NT2/D1 (cell line): ENCODE data around the gene INF2.

Experiments
- DNase-seq: peaks from one replicate; pipeline ENCODE4 v3.0.0-alpha.2; 2011; ENCODE audit warnings: low read depth, low spot score
- H3K27me3 ChIP-seq: 2 replicates; pipeline ENCODE4 v1.6.0; 2011; ENCODE audit warnings: mild to moderate bottlenecking; ENCODE audit not compliant: insufficient read length, insufficient read depth
- H3K36me3 ChIP-seq: 2 replicates; pipeline ENCODE4 v1.6.1; 2011; ENCODE audit warnings: mild to moderate bottlenecking, low read length, mixed read lengths; ENCODE audit not compliant: insufficient read depth, insufficient read length
- H3K4me1 ChIP-seq: 2 replicates; pipeline ENCODE4 v1.5.1; 2011; ENCODE audit not compliant: insufficient read depth, insufficient read length
- H3K4me3 ChIP-seq: 2 replicates; pipeline ENCODE4 v1.5.1; 2011; ENCODE audit warnings: low read depth; ENCODE audit not compliant: insufficient read length
- H3K9ac ChIP-seq: 2 replicates; pipeline ENCODE4 v1.6.0; 2011; ENCODE audit warnings: low read depth; ENCODE audit not compliant: insufficient read length
- H3K9me3 ChIP-seq: 2 replicates; pipeline ENCODE4 v1.5.1; 2011; ENCODE audit warnings: mild to moderate bottlenecking, low read length; ENCODE audit not compliant: insufficient read depth
- SUZ12 ChIP-seq: IDR thresholded peaks from 2 replicates; pipeline ENCODE4 v1.6.1; 2011; ENCODE audit not compliant: insufficient read length, insufficient read depth; ENCODE audit errors: extremely low read depth
- YY1 ChIP-seq: IDR thresholded peaks from 2 replicates; pipeline ENCODE4 v1.6.1; 2011; ENCODE audit not compliant: insufficient read length, insufficient read depth
- ZNF274 ChIP-seq: IDR thresholded peaks from 2 replicates; pipeline ENCODE4 v1.6.1; 2011; ENCODE audit warnings: mild to moderate bottlenecking, low read depth, low read length

The INF2 gene

GRCh38 chr14:104710071-104710735 is 20.8 kb downstream of the INF2 start:
- Histone ChIP-seq H3K9ac (no peak overlapping the region), H3K4me3 (no peak overlapping the region), H3K9me3 (no peaks in the 10 kb centered on the region), H3K36me3 (peaks cover 82% of the 10 kb centered on the region), H3K4me1 (peaks cover 15% of the 10 kb centered on the region), H3K27me3 (no peaks in the 10 kb centered on the region)
- DNase-seq: no peak
- TF ChIP-seq ZNF274: no peak
- TF ChIP-seq SUZ12: no peak
- TF ChIP-seq YY1: no peak

GRCh38 chr14:104712881-104713734 is 23.7 kb downstream of the INF2 start:
- H3K9ac ChIP-seq: no peak overlapping the region
- no peak overlapping the region for H3K4me3 ChIP-seq
- TF ChIP-seq YY1: no peak
- no peak for TF ChIP-seq ZNF274
- no peak for TF ChIP-seq SUZ12
- H3K4me1 ChIP-seq: peaks cover 11% of the 10 kb centered on the region
- peaks cover 85% of the 10 kb centered on the region for H3K36me3 ChIP-seq
- DNase-seq: no peak
- no peaks in the 10 kb centered on the region for H3K27me3 ChIP-seq
- no peaks in the 10 kb centered on the region for H3K9me3 ChIP-seq

DNA sequence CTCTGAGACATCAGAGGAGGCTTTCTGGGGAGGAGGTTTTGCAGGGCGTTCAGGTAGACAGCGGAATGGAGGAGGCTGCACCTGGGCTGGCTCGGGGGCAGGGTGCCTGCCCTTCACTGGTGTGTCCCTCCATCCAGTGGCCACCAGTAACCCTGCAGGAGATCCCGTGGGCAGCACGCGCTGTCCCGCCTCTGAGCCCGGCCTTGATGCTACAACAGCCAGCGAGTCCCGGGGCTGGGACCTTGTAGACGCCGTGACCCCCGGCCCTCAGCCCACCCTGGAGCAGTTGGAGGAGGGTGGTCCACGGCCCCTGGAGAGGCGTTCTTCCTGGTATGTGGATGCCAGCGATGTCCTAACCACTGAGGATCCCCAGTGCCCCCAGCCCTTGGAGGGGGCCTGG is 24.6 kb downstream of the INF2 start:
- Histone ChIP-seq H3K27me3 (no peaks in the 10 kb centered on the region), H3K4me3 (no peak overlapping the region), H3K9ac (no peak overlapping the region), H3K4me1 (peaks cover 7% of the 10 kb centered on the region), H3K36me3 (peaks cover 85% of the 10 kb centered on the region), H3K9me3 (no peaks in the 10 kb centered on the region)
- TF ChIP-seq SUZ12 (no peak), ZNF274 (no peak), YY1 (no peak)
- DNase-seq: no peak

GRCh38 chr14:104714681-104715080 is 25.3 kb downstream of the INF2 start:
- H3K4me1 ChIP-seq: peaks cover 1% of the 10 kb centered on the region
- DNase-seq: no peak
- H3K9me3 ChIP-seq: no peaks in the 10 kb centered on the region
- H3K9ac ChIP-seq: no peak overlapping the region
- peaks cover 85% of the 10 kb centered on the region for H3K36me3 ChIP-seq
- no peaks in the 10 kb centered on the region for H3K27me3 ChIP-seq
- TF ChIP-seq SUZ12: no peak
- no peak overlapping the region for H3K4me3 ChIP-seq

- TF ChIP-seq ZNF274: no peak
- no peak for TF ChIP-seq SUZ12
- TF ChIP-seq YY1: no peak
- no peak overlapping the region for H3K4me3 ChIP-seq
- H3K4me1 ChIP-seq: no peaks in the 10 kb centered on the region
- no peak overlapping the region for H3K9ac ChIP-seq
- peaks cover 83% of the 10 kb centered on the region for H3K36me3 ChIP-seq
- DNase-seq: no peak
- H3K9me3 ChIP-seq: no peaks in the 10 kb centered on the region
- no peaks in the 10 kb centered on the region for H3K27me3 ChIP-seq
These were observed 26.0 kb downstream of the INF2 start for GRCh38 chr14:104715416-104715815.

DNA sequence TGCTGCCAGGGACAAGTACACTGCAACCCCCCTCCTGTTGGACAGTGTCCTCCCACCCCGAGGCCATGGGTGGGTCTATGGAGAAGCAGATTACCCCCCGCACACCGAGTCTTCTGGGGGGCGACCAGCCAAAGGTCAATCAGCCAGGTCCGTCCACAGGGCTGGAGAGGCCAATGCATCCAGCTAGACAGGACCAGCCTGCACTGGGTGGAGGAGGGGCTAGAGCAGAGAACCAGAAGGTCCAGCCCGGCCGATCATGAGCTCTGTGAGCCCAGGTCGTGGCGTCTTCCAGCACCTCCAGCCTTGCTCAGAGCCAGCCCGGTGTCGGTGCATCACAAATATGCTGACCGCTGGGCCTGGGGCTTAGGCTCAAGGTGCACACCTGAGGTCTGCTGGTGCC is 26.5 kb downstream of the INF2 start:
- Histone ChIP-seq H3K4me3 (no peak overlapping the region), H3K9me3 (no peaks in the 10 kb centered on the region), H3K9ac (no peak overlapping the region), H3K36me3 (peaks cover 78% of the 10 kb centered on the region), H3K4me1 (no peaks in the 10 kb centered on the region), H3K27me3 (no peaks in the 10 kb centered on the region)
- DNase-seq: no peak
- TF ChIP-seq ZNF274 (no peak), SUZ12 (no peak), YY1 (no peak)

DNA sequence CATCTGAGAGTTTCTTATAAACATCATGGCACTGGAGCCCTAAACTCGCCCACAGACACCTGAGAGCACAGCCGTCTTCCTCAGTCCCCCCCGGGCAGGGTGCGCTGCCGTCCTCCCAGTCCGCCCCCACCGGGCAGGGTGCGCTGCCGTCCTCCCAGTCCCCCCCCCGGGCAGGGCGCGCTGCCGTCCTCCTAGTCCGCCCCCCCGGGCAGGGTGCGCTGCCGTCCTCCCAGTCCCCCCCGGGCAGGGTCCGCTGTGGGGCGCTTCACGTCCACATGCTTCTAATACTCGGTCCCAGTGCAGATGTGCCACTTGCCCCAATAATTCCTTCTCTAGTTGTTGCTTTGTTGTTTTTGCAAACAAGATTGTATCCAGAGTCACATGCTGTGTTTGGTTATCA is 27.7 kb downstream of the INF2 start:
- TF ChIP-seq YY1 (no peak), SUZ12 (no peak), ZNF274 (no peak)
- no peak for DNase-seq
- Histone ChIP-seq H3K9ac (no peak overlapping the region), H3K9me3 (no peaks in the 10 kb centered on the region), H3K27me3 (no peaks in the 10 kb centered on the region), H3K36me3 (peaks cover 75% of the 10 kb centered on the region), H3K4me1 (peaks cover 4% of the 10 kb centered on the region), H3K4me3 (no peak overlapping the region)
